GM12875 (cell line): Measurements from ENCODE around the gene PSME1.

Source experiments
- H3K4me3 ChIP-seq: one replicate; pipeline ENCODE4 v1.5.1; 2011; ENCODE audit warnings: low read depth, low read length, control low read depth
- CTCF ChIP-seq: IDR thresholded peaks from 2 replicates; pipeline ENCODE4 v1.5.1; 2011; ENCODE audit warnings: low read depth, mild to moderate bottlenecking, control low read depth, inconsistent platforms, low read length, moderate library complexity, borderline replicate concordance; ENCODE audit not compliant: insufficient read depth

The PSME1 gene

GRCh38 chr14:24181371-24182077 lies 45.5 kb downstream of the PSME1 start:
- H3K4me3 ChIP-seq = no peak overlapping the region
- no peak for TF ChIP-seq CTCF

GRCh38 chr14:24182110-24182882 lies 46.3 kb downstream of the PSME1 start:
- TF ChIP-seq CTCF = no peak

DNA sequence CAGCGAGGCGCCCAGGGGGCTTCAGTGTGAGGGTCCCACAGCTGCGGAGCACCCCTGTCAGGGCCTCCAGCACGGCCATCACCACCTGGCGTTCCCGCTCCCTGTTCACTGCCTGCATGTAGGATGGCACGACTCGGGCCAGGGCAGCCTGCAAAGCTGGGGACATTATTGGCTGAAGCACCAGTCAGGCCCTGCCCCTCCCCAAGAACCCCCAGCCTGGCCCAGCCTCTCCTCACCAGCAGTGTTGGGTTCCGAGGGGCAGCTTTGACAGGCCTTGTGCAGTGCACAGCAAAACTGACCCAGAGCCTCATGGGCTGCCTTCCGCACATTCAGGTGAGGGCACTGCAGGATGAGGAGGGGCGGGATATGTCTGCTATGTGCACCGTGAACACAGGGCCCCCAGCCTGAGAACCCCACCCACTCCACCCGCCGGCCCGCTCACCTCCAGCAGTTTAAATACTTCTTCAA lies 47.1 kb downstream of the PSME1 start:
- no peak for TF ChIP-seq CTCF
- H3K4me3 ChIP-seq = no peak overlapping the region

More at GRCh38 chr14:24182110-24182882, 46.3 kb downstream of the PSME1 start:
- H3K4me3 ChIP-seq = no peak overlapping the region

DNA sequence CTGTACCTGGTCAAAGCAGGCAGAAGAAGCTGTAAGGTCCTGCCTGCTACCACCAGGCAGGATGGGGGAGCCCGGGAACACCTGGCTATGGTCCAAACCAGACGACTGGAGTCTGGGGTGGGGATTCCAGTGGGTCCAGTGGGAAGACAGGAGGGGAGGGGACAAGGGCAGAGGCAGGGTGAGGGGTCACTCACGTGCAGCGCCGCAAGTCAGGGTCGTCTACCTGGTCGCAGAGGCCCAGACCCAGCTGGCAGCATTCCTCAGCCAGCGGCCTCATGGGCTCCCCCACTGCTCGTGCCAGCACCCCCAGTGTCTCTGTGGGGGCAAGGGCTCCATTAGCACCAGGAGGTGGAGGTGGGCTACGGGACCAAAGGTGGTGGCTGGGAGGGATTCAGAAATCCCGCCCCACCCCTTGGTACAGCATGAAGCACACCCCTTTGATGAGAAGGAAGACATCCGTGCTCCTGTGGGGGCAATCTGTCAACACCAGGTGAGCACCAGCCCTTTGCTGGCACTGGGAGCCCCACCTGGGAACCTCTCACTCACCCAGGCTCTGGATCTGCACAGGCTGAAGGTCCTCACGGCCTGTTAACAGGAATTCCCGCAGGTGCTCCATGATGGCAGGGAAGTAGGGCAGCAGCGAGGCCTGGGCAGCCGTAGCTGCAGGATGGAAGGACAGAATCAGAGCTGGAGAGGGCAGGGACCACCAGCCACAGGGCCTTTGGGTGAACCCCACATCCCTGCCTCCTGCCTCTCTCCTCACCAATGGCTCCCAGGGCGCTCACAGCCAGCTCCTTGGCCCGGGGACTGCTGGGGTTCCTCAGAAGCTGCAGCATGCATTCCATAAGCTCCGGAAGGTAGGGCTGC lies 48.3 kb downstream of the PSME1 start:
- H3K4me3 ChIP-seq = no peak overlapping the region
- TF ChIP-seq CTCF = no peak

DNA sequence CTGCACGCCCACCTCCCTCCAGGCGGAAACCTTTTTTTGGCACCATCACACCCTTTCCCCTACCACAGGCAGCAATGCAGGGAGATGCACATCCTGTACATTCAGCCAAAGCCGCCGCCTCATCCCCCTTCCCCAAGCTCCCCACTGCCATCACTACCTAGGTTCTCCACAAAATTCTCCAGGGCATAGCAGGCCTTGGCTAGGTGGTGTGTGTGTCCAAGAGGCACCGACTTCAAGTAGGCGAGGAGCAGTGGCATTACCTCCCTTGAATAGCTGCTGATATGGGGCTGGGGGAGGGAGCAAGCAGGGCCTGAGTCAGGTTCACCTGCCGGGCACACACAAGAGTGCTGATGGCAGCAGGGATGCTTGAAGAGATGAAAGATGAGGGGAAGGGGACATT lies 49.0 kb downstream of the PSME1 start:
- no peak for TF ChIP-seq CTCF
- no peak overlapping the region for H3K4me3 ChIP-seq

DNA sequence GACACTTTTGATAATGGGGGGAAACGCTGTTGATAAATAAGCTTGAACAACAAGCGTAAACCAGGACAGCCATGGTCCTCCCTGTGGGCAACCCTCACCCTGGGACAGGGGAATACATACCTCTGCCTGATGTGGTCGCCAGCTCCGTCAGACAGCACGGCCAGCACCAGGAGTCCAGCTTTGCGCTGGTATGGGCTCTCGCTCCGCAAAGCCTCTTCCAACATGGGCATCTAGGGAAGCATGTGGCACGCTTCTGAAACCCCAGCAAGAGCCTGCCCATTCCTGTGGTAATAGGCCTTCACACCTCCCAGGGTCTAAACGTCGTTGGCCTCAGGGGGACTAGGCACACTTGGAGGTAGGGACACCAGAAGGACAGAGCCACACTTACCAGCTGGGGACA lies 49.7 kb downstream of the PSME1 start:
- no peak overlapping the region for H3K4me3 ChIP-seq
- TF ChIP-seq CTCF = no peak
